GM23338 (cell line): ENCODE data around the gene FUT8. TPM values are rescaled to one million over a fixed set of nuclear protein-coding genes. Genes with fewer than 3 reads are reported as not detected.

Experiments used
- ATAC-seq: fragments of 200-7000 bp; cut with Tn5 transposase; 3 replicates; pipeline ENCODE4 v1.9.1; 2020
- DNase-seq: peaks from one replicate; pipeline ENCODE4 v3.0.0-alpha.2; 2015; ENCODE audit warnings: low spot score
- H2AFZ ChIP-seq: fragments of 200-600 bp; sonication (generic); 2 replicates; pipeline ENCODE4 v1.8.0; 2016; ENCODE audit warnings: antibody characterized with exemption, mild to moderate bottlenecking, moderate library complexity
- H3F3A ChIP-seq: fragments of 200-600 bp; sonication (generic); replicated peaks from 2 replicates; pipeline ENCODE4 v1.8.0; 2017; ENCODE audit warnings: antibody characterized with exemption, mixed run types, low read depth
- H3K27ac ChIP-seq: fragments of 200-600 bp; sonication (generic); 2 replicates; pipeline ENCODE4 v1.6.1; 2016; ENCODE audit warnings: low read depth
- H3K27me3 ChIP-seq: fragments of 200-600 bp; sonication (generic); 2 replicates; pipeline ENCODE4 v1.8.0; 2016; ENCODE audit warnings: mild to moderate bottlenecking, mixed run types, moderate library complexity; ENCODE audit not compliant: insufficient read depth
- H3K36me3 ChIP-seq: fragments of 200-600 bp; sonication (generic); 2 replicates; pipeline ENCODE4 v1.8.0; 2016; ENCODE audit warnings: mild to moderate bottlenecking; ENCODE audit not compliant: insufficient read depth
- H3K4me1 ChIP-seq: fragments of 200-600 bp; sonication (generic); 2 replicates; pipeline ENCODE4 v1.8.0; 2016; ENCODE audit warnings: mild to moderate bottlenecking, moderate library complexity; ENCODE audit not compliant: insufficient read depth
- H3K4me2 ChIP-seq: fragments of 200-600 bp; sonication (generic); 2 replicates; pipeline ENCODE4 v1.7.1; 2017; ENCODE audit warnings: mixed run types
- H3K4me3 ChIP-seq: fragments of 200-600 bp; sonication (generic); 2 replicates; pipeline ENCODE4 v1.6.1; 2016; ENCODE audit warnings: mixed run types
- H3K79me2 ChIP-seq: fragments of 200-600 bp; sonication (generic); replicated peaks from 2 replicates; pipeline ENCODE4 v1.8.0; 2017; ENCODE audit warnings: mild to moderate bottlenecking; ENCODE audit not compliant: insufficient read depth
- H3K9me2 ChIP-seq: fragments of 200-600 bp; sonication (generic); 2 replicates; pipeline ENCODE4 v1.8.0; 2017; ENCODE audit not compliant: insufficient read depth
- H4K20me1 ChIP-seq: fragments of 200-600 bp; sonication (generic); replicated peaks from 2 replicates; pipeline ENCODE4 v1.8.0; 2017; ENCODE audit warnings: mild to moderate bottlenecking; ENCODE audit not compliant: insufficient read depth
- H3K27ac Mint-ChIP-seq: 2 replicates; pipeline ENCODE4 v1.8.0; 2020; ENCODE audit warnings: inconsistent platforms, mild to moderate bottlenecking, moderate library complexity, mixed read lengths
- H3K27me3 Mint-ChIP-seq: 3 replicates; pipeline ENCODE4 v1.8.0; 2022; ENCODE audit warnings: low read depth, mild to moderate bottlenecking, moderate library complexity, mixed read lengths, inconsistent platforms; ENCODE audit not compliant: insufficient read depth, poor library complexity
- H3K36me3 Mint-ChIP-seq: 3 replicates; pipeline ENCODE4 v1.8.0; 2021; ENCODE audit warnings: low read depth, mild to moderate bottlenecking, inconsistent platforms, moderate library complexity, mixed read lengths
- H3K4me1 Mint-ChIP-seq: 3 replicates; pipeline ENCODE4 v1.8.0; 2020; ENCODE audit warnings: mild to moderate bottlenecking, inconsistent platforms, mixed read lengths
- H3K4me3 Mint-ChIP-seq: 3 replicates; pipeline ENCODE4 v1.8.0; 2021; ENCODE audit warnings: moderate library complexity, mild to moderate bottlenecking, inconsistent platforms, mixed read lengths
- H3K9me3 Mint-ChIP-seq: 3 replicates; pipeline ENCODE4 v1.8.0; 2020; ENCODE audit warnings: moderate library complexity, mild to moderate bottlenecking, inconsistent platforms, mixed read lengths
- CTCF ChIP-seq, 2 experiments: fragments of 200-600 bp in 1 of 2; sonication (generic) in 1 of 2; conservative IDR thresholded peaks; 2 replicates each; pipeline versions ENCODE4 v1.5.1 to v1.6.1; 2016 to 2017; ENCODE audit warnings: antibody characterized with exemption in 2 of 2, low read depth in 2 of 2, mild to moderate bottlenecking in 2 of 2, moderate library complexity in 1 of 2
- EZH2 ChIP-seq: fragments of 200-600 bp; sonication (generic); IDR thresholded peaks from one replicate; pipeline ENCODE4 v1.8.0; 2017; ENCODE audit warnings: antibody characterized with exemption, mild to moderate bottlenecking, low read depth; ENCODE audit not compliant: unreplicated experiment
- EZH2phosphoT487 ChIP-seq: fragments of 200-600 bp; sonication (generic); IDR thresholded peaks from one replicate; pipeline ENCODE4 v1.8.1; 2018; ENCODE audit warnings: antibody characterized with exemption; ENCODE audit not compliant: unreplicated experiment
- JUNB ChIP-seq: IDR thresholded peaks from one replicate; pipeline ENCODE4 v1.6.1; 2016; ENCODE audit warnings: antibody characterized with exemption; ENCODE audit not compliant: unreplicated experiment
- NANOG ChIP-seq: IDR thresholded peaks from 2 replicates; pipeline ENCODE4 v1.6.1; 2016; ENCODE audit warnings: antibody characterized with exemption, borderline replicate concordance
- POLR2AphosphoS5 ChIP-seq: IDR thresholded peaks from 2 replicates; pipeline ENCODE4 v1.6.1; 2016; ENCODE audit warnings: antibody characterized with exemption, low read depth
- REST ChIP-seq: IDR thresholded peaks from one replicate; pipeline ENCODE4 v1.6.1; 2018; ENCODE audit warnings: antibody characterized with exemption; ENCODE audit not compliant: unreplicated experiment
- ZNF331 ChIP-seq: fragments of 250-450 bp; sonication (Bioruptor Pico); IDR thresholded peaks from 2 replicates; pipeline ENCODE4 v1.5.0; 2020; ENCODE audit warnings: low read depth, mild to moderate bottlenecking, moderate library complexity
- ZNF462 ChIP-seq: fragments of 250-450 bp; sonication (Bioruptor Pico); IDR thresholded peaks from 2 replicates; pipeline ENCODE4 v1.5.0; 2020; ENCODE audit warnings: mild to moderate bottlenecking, moderate library complexity
- polyA plus RNA-seq: library from polyadenylated mRNA; unstranded; fragments of >200 nt; fragmentation: Nextera tagmentation; extraction: Ambion mirVana; gene quantifications from 2 replicates; pipeline ENCODE4 v1.2.1, GENCODE V29; 2016
- total RNA-seq: library from RNA; depleted of rRNA; stranded (reverse); fragments of >200 nt; shearing (Covaris generic); gene quantifications from 2 replicates; pipeline ENCODE4 v1.2.3, GENCODE V29; 2014

FUT8 gene
- total and polyA plus RNA-seq, 2 experiments from 2014 or later, result 8.2 to 23.2 TPM

GRCh38 chr14:65594153-65594881, 181.8 kb downstream of the FUT8 start:
- no peak overlapping the region for H3K27ac ChIP-seq
- no peaks in the 10 kb centered on the region for H3K27me3 ChIP-seq
- H3K4me2 ChIP-seq, result no peak overlapping the region
- no peaks in the 10 kb centered on the region; the same call in 1 of the 2 replicates for H3K9me2 ChIP-seq
- H3F3A ChIP-seq, result no peaks in the 10 kb centered on the region
- TF ChIP-seq EZH2 (no peak), JUNB (no peak), CTCF (conservative IDR thresholded peaks at IDR 0.05; ENCODE audit: low read depth in 2 of 2) (no peak), ZNF462 (CRISPR knock-in tag) (no peak), NANOG (no peak), EZH2phosphoT487 (no peak), POLR2AphosphoS5 (no peak), ZNF331 (CRISPR knock-in tag) (no peak), REST (no peak)
- Mint-ChIP-seq H3K27me3 (peaks cover 3% of the 10 kb centered on the region), H3K27ac (no peak overlapping the region), H3K9me3 (peaks cover 10% of the 10 kb centered on the region), H3K4me1 (peaks cover 2% of the 10 kb centered on the region; the same call in 1 of the 3 replicates), H3K4me3 (no peak overlapping the region), H3K36me3 (peaks cover 6% of the 10 kb centered on the region; the same call in 2 of the 3 replicates)
- H3K4me1 ChIP-seq, result no peaks in the 10 kb centered on the region
- DNase-seq, result no peak
- no peaks in the 10 kb centered on the region for H4K20me1 ChIP-seq
- no peaks in the 10 kb centered on the region for H3K36me3 ChIP-seq
- peak; percentile 63 for ATAC-seq
- no peak overlapping the region for H2AFZ ChIP-seq
- H3K79me2 ChIP-seq, result no peaks in the 10 kb centered on the region
- no peak overlapping the region for H3K4me3 ChIP-seq
